Heart right ventricle (tissue), 16 donors: ENCODE results near the gene C17orf107. TPM values are rescaled to one million over a fixed set of nuclear protein-coding genes. Genes with fewer than 3 reads are reported as not detected.

Experiments
- ATAC-seq, 8 donors: fragments of 200-7000 bp; cut with Tn5 transposase; one replicate each; pipeline ENCODE4 v1.9.1; 2020; ENCODE audit warnings: mild to moderate bottlenecking in 8 of 8, moderate library complexity in 8 of 8, moderate number of reproducible peaks in 1 of 8
- DNase-seq, 2 donors: peaks; one replicate each; pipeline ENCODE4 v3.0.0-alpha.2; 2020
- H3K27ac ChIP-seq, 10 donors: fragments of 200-600 bp; sonication (generic) in 2 of 10; one replicate each; pipeline versions ENCODE4 v1.5.0 to v1.8.0; 2020 to 2022; ENCODE audit warnings: mild to moderate bottlenecking in 3 of 10
- H3K27me3 ChIP-seq, 7 donors: fragments of 200-600 bp; one replicate each; pipeline ENCODE4 v1.8.0; 2021 to 2022; ENCODE audit warnings: mild to moderate bottlenecking in 2 of 7
- H3K36me3 ChIP-seq, 9 donors: fragments of 200-600 bp; sonication (generic) in 1 of 9; one replicate each; pipeline versions ENCODE4 v1.5.0 to v1.8.0; 2020 to 2022; ENCODE audit warnings: mild to moderate bottlenecking in 2 of 9
- H3K4me1 ChIP-seq, 9 donors: fragments of 200-600 bp; sonication (generic) in 1 of 9; one replicate each; pipeline versions ENCODE4 v1.5.0 to v1.8.0; 2020 to 2022; ENCODE audit warnings: mild to moderate bottlenecking in 4 of 9
- H3K4me3 ChIP-seq, 10 donors: fragments of 200-600 bp; sonication (generic) in 2 of 10; one replicate each; pipeline versions ENCODE4 v1.5.0 to v1.8.0; 2020 to 2022; ENCODE audit warnings: mild to moderate bottlenecking in 7 of 10, moderate library complexity in 2 of 10
- H3K9me3 ChIP-seq, 11 donors: fragments of 200-600 bp in 10 of 11; sonication (generic) in 2 of 11; one replicate each; pipeline versions ENCODE4 v1.5.0 to v1.8.0; 2013 to 2022; ENCODE audit warnings: mild to moderate bottlenecking in 2 of 11, control low read depth in 1 of 11, moderate library complexity in 1 of 11
- CTCF ChIP-seq, 9 donors: fragments of 200-600 bp; sonication (generic) in 2 of 9; IDR thresholded peaks; one replicate each; pipeline versions ENCODE4 v1.5.0 to v1.8.0; 2021 to 2022; ENCODE audit warnings: antibody characterized with exemption in 9 of 9, mild to moderate bottlenecking in 5 of 9, moderate library complexity in 1 of 9
- WGBS, 2 donors: extraction: QIAGEN DNeasy Blood & Tissue Kit; methylation state at CpG; one replicate each; pipeline ENCODE4 v1.1.7; 2013; ENCODE audit warnings: inconsistent platforms in 1 of 2; 5-methylcytosine and 5-hydroxymethylcytosine counted together
- intact Hi-C, 10 donors: fragments of 100-400 bp; cut with DNase I; formaldehyde crosslinking; loops; one replicate each; pipeline versions ENCODE4 v1.11.1 to v1.14.2; 2022
- polyA plus RNA-seq, 2 donors: library from polyadenylated mRNA; stranded (reverse); fragments of 200-250 nt; gene quantifications; one replicate each; pipeline ENCODE4 v1.2.3, GENCODE V29; 2013
- total RNA-seq, 10 donors: library from RNA; stranded (reverse); fragmentation: NEBNext Ultra II Directional in 3 of 10; extraction: Animal tissue kit (Norgen Biotek cat#: 25700) in 3 of 10; gene quantifications; one replicate each; pipeline versions ENCODE4 v1.2.1 to v1.2.4, GENCODE V29; 2021 to 2023
- donor health status: Arrhythmogenic right ventricular cardiomyopathy.
- donor health status: ischemic (EF 13 %, LVEDD 7.1; RV severe dilation, severe dysfunction).
- donor health status: healthy with polysubstance abuse.
- donor health status: DM: no; HTN: yes; CAD: no.
- donor health status: DM: no; HTN: no; CAD: no.
- donor health status: ischemic (EF 25% LVEDD 6.9; RV normal size, moderate dysfunction).
- donor health status: ischemic (EF 25% LVEDD 5.7; RV mildly dilated, moderate dysfunction).
- donor health status: healthy.
- donor health status: DM: yes; HTN: yes; CAD: no.
- donor health status: Ischemic cardiomyopathy.
- donor health status: ischemic (EF 35%, LVEDD 5.7; RV mildly dilated, moderate dysfunction).
- donor health status: nonischemic (EF 11% LVEDD 7.7; RV severe dilation, severe dysfunction).
- donor health status: DM: yes; HTN: yes; CAD: no.
- donor health status: PGD.
- donor health status: ischemic (EF 29% LVEDD 5.4; RV normal size, mild dysfunction).
- donor health status: nonischemic (EF 23%, LVEDD 6.1; RV moderate dilation, normal function).

The C17orf107 gene
- total and polyA plus RNA-seq, 12 donors = 0.28 to 0.86 (median 0.44) TPM; not detected in 1

- H3K4me3 ChIP-seq = no peak overlapping the region
- H3K9me3 ChIP-seq = no peaks in the 10 kb centered on the region
- no peaks in the 10 kb centered on the region for H3K27me3 ChIP-seq
- TF ChIP-seq CTCF (IDR thresholded peaks at IDR 0.05) = no peak
- DNase-seq (no peak), ATAC-seq (no peak)
- H3K36me3 ChIP-seq = peaks cover 6 to 94% (median 60%) of the 10 kb centered on the region in 9 donors
- intact Hi-C loops = loop anchor here in 8 of 10 donors (2.0 to 10.0 kb wide), 8 partner anchors 53 to 325 kb away; partner anchors contain the start of genes MED11 (in 6 of the 8), CXCL16 (in 4 of the 8), ZMYND15 (in 4 of the 8) and GLTPD2 (in 3 of the 8)
- WGBS, 2 donors = 91 to 92% methylated on average over 18 of the region's 18 CpGs
- no peaks in the 10 kb centered on the region for H3K4me1 ChIP-seq
- H3K27ac ChIP-seq = no peak overlapping the region
These were observed 11.8 kb upstream of the C17orf107 start for GRCh38 chr17:4887581-4887980.

GRCh38 chr17:4891411-4892410, 7.6 kb upstream of the C17orf107 start:
- intact Hi-C loops = loop anchor here in 2 of 10 donors (5.0 to 10.0 kb wide), 2 partner anchors 179 to 187 kb away; partner anchors contain the start of genes ARRB2 (in 1 of the 2) and PELP1 (in 1 of the 2)
- ATAC-seq (no peak), DNase-seq (no peak)
- Histone ChIP-seq H3K4me1 (no peaks in the 10 kb centered on the region), H3K9me3 (no peaks in the 10 kb centered on the region), H3K27me3 (no peaks in the 10 kb centered on the region), H3K36me3 (peaks cover 13 to 98% (median 69%) of the 10 kb centered on the region in 9 donors), H3K27ac (no peak overlapping the region), H3K4me3 (no peak overlapping the region)
- TF ChIP-seq CTCF (IDR thresholded peaks at IDR 0.05) = no peak
- 94 to 95% methylated on average over 42 of the region's 42 CpGs for WGBS, 2 donors

GRCh38 chr17:4892499-4893221, 6.7 kb upstream of the C17orf107 start:
- no peak overlapping the region for H3K27ac ChIP-seq
- intact Hi-C loops = loop anchor here in 2 of 10 donors (5.0 to 10.0 kb wide), 2 partner anchors 180 to 188 kb away; partner anchors contain the start of genes ARRB2 (in 1 of the 2) and PELP1 (in 1 of the 2)
- H3K36me3 ChIP-seq = peaks cover 13 to 96% (median 65%) of the 10 kb centered on the region in 9 donors
- H3K4me3 ChIP-seq = no peak overlapping the region
- ATAC-seq (no peak), DNase-seq (no peak)
- no peaks in the 10 kb centered on the region for H3K9me3 ChIP-seq
- TF ChIP-seq CTCF (IDR thresholded peaks at IDR 0.05) = no peak
- H3K27me3 ChIP-seq = no peaks in the 10 kb centered on the region
- H3K4me1 ChIP-seq = no peaks in the 10 kb centered on the region
- 87 to 90% methylated on average over 23 of the region's 23 CpGs for WGBS, 2 donors

GRCh38 chr17:4893272-4893671, 6.1 kb upstream of the C17orf107 start:
- ATAC-seq = no peak
- H3K27me3 ChIP-seq = no peaks in the 10 kb centered on the region
- no peak for TF ChIP-seq CTCF (IDR thresholded peaks at IDR 0.05)
- no peak for DNase-seq
- no peaks in the 10 kb centered on the region for H3K9me3 ChIP-seq
- H3K27ac ChIP-seq = no peak overlapping the region
- peaks cover 13 to 89% (median 60%) of the 10 kb centered on the region in 9 donors for H3K36me3 ChIP-seq
- H3K4me1 ChIP-seq = peaks cover 0 to under 1% (median 0%) of the 10 kb centered on the region in 9 donors
- intact Hi-C loops = loop anchor here in 2 of 10 donors (5.0 to 10.0 kb wide), 2 partner anchors 181 to 188 kb away; partner anchors contain the start of genes ARRB2 (in 1 of the 2) and PELP1 (in 1 of the 2)
- H3K4me3 ChIP-seq = no peak overlapping the region
- WGBS, 2 donors = 89 to 90% methylated on average over 17 to 18 of the region's 18 CpGs
